Karpas-422 (cell line): ENCODE results near the gene SIGLEC9. TPM values are rescaled to one million over a fixed set of nuclear protein-coding genes. Genes with fewer than 3 reads are reported as not detected.

ENCODE experiments used
- DNase-seq: peaks from one replicate; pipeline ENCODE4 v3.0.0-alpha.2; 2015
- H2AFZ ChIP-seq: fragments of 200-600 bp; sonication (generic); 2 replicates; pipeline ENCODE4 v1.6.1; 2014; ENCODE audit warnings: antibody characterized with exemption, low read length, mixed read lengths
- H3K27ac ChIP-seq: fragments of 200-600 bp; sonication (generic); 2 replicates; pipeline ENCODE4 v1.5.1; 2014; ENCODE audit warnings: mild to moderate bottlenecking, low read length, moderate library complexity
- H3K27me3 ChIP-seq: fragments of 200-600 bp; sonication (generic); 2 replicates; pipeline ENCODE4 v1.6.1; 2014; ENCODE audit warnings: low read length, mixed read lengths
- H3K36me3 ChIP-seq: fragments of 200-600 bp; sonication (generic); 2 replicates; pipeline ENCODE4 v1.6.1; 2014; ENCODE audit warnings: low read length, mixed read lengths; ENCODE audit not compliant: insufficient read depth
- H3K4me1 ChIP-seq: fragments of 200-600 bp; sonication (generic); 2 replicates; pipeline ENCODE4 v1.6.1; 2014; ENCODE audit warnings: mild to moderate bottlenecking, low read length, mixed read lengths
- H3K4me2 ChIP-seq: fragments of 200-600 bp; sonication (generic); 2 replicates; pipeline ENCODE4 v1.6.1; 2014; ENCODE audit warnings: low read length, low read depth, mild to moderate bottlenecking; ENCODE audit not compliant: poor library complexity, severe bottlenecking
- H3K4me3 ChIP-seq: fragments of 200-600 bp; sonication (generic); 2 replicates; pipeline ENCODE4 v1.5.1; 2014; ENCODE audit warnings: mild to moderate bottlenecking, antibody characterized with exemption, low read length, mixed read lengths
- H3K79me2 ChIP-seq: fragments of 200-600 bp; sonication (generic); 2 replicates; pipeline ENCODE4 v1.6.1; 2014; ENCODE audit warnings: mild to moderate bottlenecking, low read length, mixed read lengths
- H3K9ac ChIP-seq: fragments of 200-600 bp; sonication (generic); 2 replicates; pipeline ENCODE4 v1.6.0; 2014; ENCODE audit warnings: low read length
- H3K9me2 ChIP-seq: fragments of 200-600 bp; sonication (generic), shearing (Covaris generic); replicated peaks from 2 replicates; pipeline ENCODE4 v1.6.0; 2014; ENCODE audit warnings: mild to moderate bottlenecking, low read length, moderate library complexity; ENCODE audit not compliant: insufficient read depth
- H3K9me3 ChIP-seq: fragments of 300-700, 200-600 bp; sonication (generic); 2 replicates; pipeline ENCODE4 v1.6.1; 2014; ENCODE audit warnings: low read length, mixed read lengths
- H4K20me1 ChIP-seq: fragments of 200-600 bp; sonication (generic); 2 replicates; pipeline ENCODE4 v1.6.1; 2014; ENCODE audit warnings: mild to moderate bottlenecking, antibody characterized with exemption, low read length, low read depth; ENCODE audit not compliant: insufficient read depth
- total RNA-seq: library from RNA; depleted of rRNA; stranded (reverse); fragments of >200 nt; shearing (Covaris generic); gene quantifications from 2 replicates; pipeline ENCODE4 v1.2.3, GENCODE V29; 2014; ENCODE audit warnings: low replicate concordance

The SIGLEC9 gene
- total RNA-seq, 1 experiment from 2014 or later = not detected

DNA sequence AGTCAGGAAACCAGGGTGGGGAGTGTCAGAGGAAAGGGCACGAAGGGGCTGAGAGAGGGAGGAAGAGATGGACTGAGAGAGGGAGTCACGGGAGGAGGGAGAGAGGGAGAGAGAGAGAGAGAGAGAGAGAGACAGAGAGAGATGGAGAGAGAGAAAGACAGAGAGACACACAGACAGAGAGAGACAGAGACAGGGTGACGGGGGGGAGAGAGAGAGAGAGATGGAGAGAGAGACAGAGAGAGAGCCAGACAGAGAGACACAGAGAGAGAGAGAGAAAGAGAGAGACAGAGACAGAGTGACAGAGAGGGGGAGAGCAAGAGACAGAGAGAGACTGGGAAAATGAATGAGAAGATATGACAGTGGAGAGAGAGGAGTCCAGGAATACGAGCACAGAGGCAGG lies 41.5 kb upstream of the SIGLEC9 start:
- Histone ChIP-seq H3K27me3 (no peaks in the 10 kb centered on the region), H3K79me2 (no peaks in the 10 kb centered on the region)

GRCh38 chr19:51083783-51084182 lies 40.9 kb upstream of the SIGLEC9 start:
- Histone ChIP-seq H3K9me3 (no peaks in the 10 kb centered on the region), H3K36me3 (no peaks in the 10 kb centered on the region), H3K9ac (no peak overlapping the region), H4K20me1 (no peaks in the 10 kb centered on the region), H3K4me3 (no peak overlapping the region), H3K27ac (no peak overlapping the region), H3K9me2 (no peaks in the 10 kb centered on the region), H3K27me3 (no peaks in the 10 kb centered on the region), H2AFZ (no peak overlapping the region), H3K79me2 (no peaks in the 10 kb centered on the region), H3K4me1 (no peaks in the 10 kb centered on the region), H3K4me2 (no peak overlapping the region)
- DNase-seq = no peak

More for the DNA sequence above, 41.5 kb upstream of the SIGLEC9 start:
- no peak for DNase-seq
- H3K9me2 ChIP-seq = no peaks in the 10 kb centered on the region
- H3K9ac ChIP-seq = no peak overlapping the region
- no peak overlapping the region for H2AFZ ChIP-seq
- no peak overlapping the region for H3K4me2 ChIP-seq
- H3K4me3 ChIP-seq = no peak overlapping the region
- H3K4me1 ChIP-seq = no peaks in the 10 kb centered on the region
- no peaks in the 10 kb centered on the region for H3K36me3 ChIP-seq
- H4K20me1 ChIP-seq = no peaks in the 10 kb centered on the region
- H3K9me3 ChIP-seq = no peaks in the 10 kb centered on the region
- H3K27ac ChIP-seq = no peak overlapping the region

- H3K9me3 ChIP-seq = no peaks in the 10 kb centered on the region
- H3K4me3 ChIP-seq = no peak overlapping the region
- no peak overlapping the region for H2AFZ ChIP-seq
Measured at GRCh38 chr19:51084505-51084904, 40.2 kb upstream of the SIGLEC9 start.

GRCh38 chr19:51086153-51086850 lies 38.4 kb upstream of the SIGLEC9 start:
- H3K4me2 ChIP-seq = no peak overlapping the region
- no peak overlapping the region for H3K9ac ChIP-seq
- H3K27ac ChIP-seq = no peak overlapping the region
- no peaks in the 10 kb centered on the region for H3K9me3 ChIP-seq
- no peaks in the 10 kb centered on the region for H3K36me3 ChIP-seq
- H3K27me3 ChIP-seq = no peaks in the 10 kb centered on the region
- no peak for DNase-seq
- no peak overlapping the region for H2AFZ ChIP-seq
- H4K20me1 ChIP-seq = 0 out of 2 replicates have a peak, but pooled peaks cover 4% of the 10 kb centered on the region
- no peak overlapping the region for H3K4me3 ChIP-seq
- no peaks in the 10 kb centered on the region for H3K79me2 ChIP-seq
- H3K4me1 ChIP-seq = no peaks in the 10 kb centered on the region
- no peaks in the 10 kb centered on the region for H3K9me2 ChIP-seq

More at GRCh38 chr19:51084505-51084904, 40.2 kb upstream of the SIGLEC9 start:
- Histone ChIP-seq H3K79me2 (no peaks in the 10 kb centered on the region), H3K27me3 (no peaks in the 10 kb centered on the region), H3K9ac (no peak overlapping the region), H3K4me2 (no peak overlapping the region), H3K4me1 (no peaks in the 10 kb centered on the region), H3K9me2 (no peaks in the 10 kb centered on the region), H3K36me3 (no peaks in the 10 kb centered on the region), H3K27ac (no peak overlapping the region), H4K20me1 (0 out of 2 replicates have a peak, but pooled peaks cover 2% of the 10 kb centered on the region)
- DNase-seq = no peak

- H3K36me3 ChIP-seq = no peaks in the 10 kb centered on the region
- no peak overlapping the region for H3K27ac ChIP-seq
- no peak overlapping the region for H3K9ac ChIP-seq
- H3K4me3 ChIP-seq = no peak overlapping the region
- peaks cover 29% of the 10 kb centered on the region; the same call in 1 of the 2 replicates for H4K20me1 ChIP-seq
- no peaks in the 10 kb centered on the region for H3K4me1 ChIP-seq
- no peak overlapping the region for H3K4me2 ChIP-seq
- H3K27me3 ChIP-seq = no peaks in the 10 kb centered on the region
- no peak overlapping the region for H2AFZ ChIP-seq
- no peaks in the 10 kb centered on the region for H3K79me2 ChIP-seq
- no peak for DNase-seq
- H3K9me2 ChIP-seq = no peaks in the 10 kb centered on the region
- H3K9me3 ChIP-seq = no peaks in the 10 kb centered on the region
Measured at GRCh38 chr19:51089786-51090185, 34.9 kb upstream of the SIGLEC9 start.

- Histone ChIP-seq H3K27ac (no peak overlapping the region), H3K9ac (no peak overlapping the region), H3K4me3 (no peak overlapping the region), H3K4me1 (no peaks in the 10 kb centered on the region), H3K79me2 (no peaks in the 10 kb centered on the region), H3K4me2 (no peak overlapping the region), H3K27me3 (no peaks in the 10 kb centered on the region), H4K20me1 (peaks cover 29% of the 10 kb centered on the region; the same call in 1 of the 2 replicates), H3K9me3 (no peaks in the 10 kb centered on the region), H3K36me3 (no peaks in the 10 kb centered on the region), H2AFZ (no peak overlapping the region), H3K9me2 (no peaks in the 10 kb centered on the region)
- DNase-seq = no peak
Measured at GRCh38 chr19:51090471-51090870, 34.2 kb upstream of the SIGLEC9 start.

- Histone ChIP-seq H4K20me1 (peaks cover 34% of the 10 kb centered on the region; the same call in 1 of the 2 replicates), H3K36me3 (0 out of 2 replicates have a peak, but pooled peaks cover 4% of the 10 kb centered on the region), H3K27ac (no peak overlapping the region), H3K27me3 (no peaks in the 10 kb centered on the region), H3K9me2 (no peaks in the 10 kb centered on the region), H3K9ac (no peak overlapping the region), H3K4me1 (no peaks in the 10 kb centered on the region), H3K4me2 (no peak overlapping the region), H2AFZ (no peak overlapping the region), H3K9me3 (no peaks in the 10 kb centered on the region), H3K79me2 (no peaks in the 10 kb centered on the region), H3K4me3 (no peak overlapping the region)
- DNase-seq = no peak
Measured at GRCh38 chr19:51091126-51091525, 33.6 kb upstream of the SIGLEC9 start.

- H3K9ac ChIP-seq = no peak overlapping the region
- H3K27ac ChIP-seq = no peak overlapping the region
- peaks cover 43% of the 10 kb centered on the region for H4K20me1 ChIP-seq
- H3K9me3 ChIP-seq = no peaks in the 10 kb centered on the region
- H3K36me3 ChIP-seq = 0 out of 2 replicates have a peak, but pooled peaks cover 4% of the 10 kb centered on the region
- no peak overlapping the region for H3K4me2 ChIP-seq
- H2AFZ ChIP-seq = no peak overlapping the region
- no peak overlapping the region for H3K4me3 ChIP-seq
- H3K4me1 ChIP-seq = no peaks in the 10 kb centered on the region
- no peaks in the 10 kb centered on the region for H3K27me3 ChIP-seq
- H3K9me2 ChIP-seq = no peaks in the 10 kb centered on the region
- no peak for DNase-seq
- H3K79me2 ChIP-seq = no peaks in the 10 kb centered on the region
Measured at GRCh38 chr19:51091895-51092873, 32.5 kb upstream of the SIGLEC9 start.
